Hematopoietic multipotent progenitor cell (in vitro differentiated cells): ENCODE results near the gene STX11. TPM values are rescaled to one million over a fixed set of nuclear protein-coding genes. Genes with fewer than 3 reads are reported as not detected.

ENCODE experiments used
- DNase-seq, 3 donors: peaks; one replicate each; pipeline ENCODE4 v3.0.0-alpha.2; 2011 to 2015; ENCODE audit warnings: low read depth in 2 of 3, low spot score in 2 of 3
- total RNA-seq: library from RNA; depleted of rRNA; stranded (reverse); fragments of >200 nt; gene quantifications from one replicate; pipeline ENCODE4 v1.2.3, GENCODE V29; 2012

Gene STX11
- total RNA-seq, 1 donor: 32.3 TPM

GRCh38 chr6:144211160-144211559, 60.8 kb downstream of the STX11 start:
- no peak for DNase-seq

GRCh38 chr6:144213315-144213714, 63.0 kb downstream of the STX11 start:
- DNase-seq: no peak

- DNase-seq: no peak
Observed at GRCh38 chr6:144214029-144214428, 63.7 kb downstream of the STX11 start.

GRCh38 chr6:144214622-144215401, 64.5 kb downstream of the STX11 start:
- DNase-seq: no peak

GRCh38 chr6:144215402-144215931, 65.2 kb downstream of the STX11 start:
- DNase-seq: peak in 2 of 3 donors; percentile 13 to 27

- DNase-seq: peak; percentile 93 to 97 (median 96)
Observed at GRCh38 chr6:144215932-144216667, 65.8 kb downstream of the STX11 start.

GRCh38 chr6:144216668-144217218, 66.4 kb downstream of the STX11 start:
- DNase-seq: no peak

- DNase-seq: no peak
Observed at GRCh38 chr6:144217264-144217663, 66.9 kb downstream of the STX11 start.

GRCh38 chr6:144217797-144218196, 67.5 kb downstream of the STX11 start:
- DNase-seq: no peak

- peak in 2 of 3 donors; percentile 32 to 74 for DNase-seq
Observed at GRCh38 chr6:144219056-144219685, 68.9 kb downstream of the STX11 start.

- DNase-seq: no peak
Observed at GRCh38 chr6:144220031-144220790, 69.9 kb downstream of the STX11 start.

- no peak for DNase-seq
Observed at GRCh38 chr6:144223686-144224085, 73.4 kb downstream of the STX11 start.

- DNase-seq: no peak
Observed at GRCh38 chr6:144231721-144232120, 81.4 kb downstream of the STX11 start.

GRCh38 chr6:144232176-144232831, 82.0 kb downstream of the STX11 start:
- no peak for DNase-seq

- no peak for DNase-seq
Observed at GRCh38 chr6:144232832-144233230, 82.5 kb downstream of the STX11 start.

- DNase-seq: no peak
Observed at GRCh38 chr6:144234399-144234798, 84.1 kb downstream of the STX11 start.

- DNase-seq: no peak
Observed at GRCh38 chr6:144234935-144235334, 84.6 kb downstream of the STX11 start.
